Thyroid gland (tissue), 4 donors: ENCODE data around the gene RBM39.

Source experiments
- POLR2A ChIP-seq, 2 donors: fragments of 450-650 bp; IDR thresholded peaks; one replicate each; pipeline ENCODE4 v1.6.1; 2017; ENCODE audit warnings: antibody characterized with exemption in 2 of 2, mild to moderate bottlenecking in 2 of 2, moderate library complexity in 1 of 2
- TF ChIP-seq, protein P1 (sequence below), 6 experiments: fragments of 200-600 bp in 3 of 6; fragments of 450-650 bp in 3 of 6; sonication (generic) in 3 of 6; IDR thresholded peaks; one replicate each; pipeline ENCODE4 v1.5.1; 2016 to 2019; ENCODE audit warnings: antibody characterized with exemption in 6 of 6, mild to moderate bottlenecking in 2 of 6, inconsistent platforms in 1 of 6, moderate library complexity in 1 of 6

GRCh38 chr20:35695245-35695749, 46.8 kb downstream of the RBM39 start:
- TF ChIP-seq, protein P1, sequence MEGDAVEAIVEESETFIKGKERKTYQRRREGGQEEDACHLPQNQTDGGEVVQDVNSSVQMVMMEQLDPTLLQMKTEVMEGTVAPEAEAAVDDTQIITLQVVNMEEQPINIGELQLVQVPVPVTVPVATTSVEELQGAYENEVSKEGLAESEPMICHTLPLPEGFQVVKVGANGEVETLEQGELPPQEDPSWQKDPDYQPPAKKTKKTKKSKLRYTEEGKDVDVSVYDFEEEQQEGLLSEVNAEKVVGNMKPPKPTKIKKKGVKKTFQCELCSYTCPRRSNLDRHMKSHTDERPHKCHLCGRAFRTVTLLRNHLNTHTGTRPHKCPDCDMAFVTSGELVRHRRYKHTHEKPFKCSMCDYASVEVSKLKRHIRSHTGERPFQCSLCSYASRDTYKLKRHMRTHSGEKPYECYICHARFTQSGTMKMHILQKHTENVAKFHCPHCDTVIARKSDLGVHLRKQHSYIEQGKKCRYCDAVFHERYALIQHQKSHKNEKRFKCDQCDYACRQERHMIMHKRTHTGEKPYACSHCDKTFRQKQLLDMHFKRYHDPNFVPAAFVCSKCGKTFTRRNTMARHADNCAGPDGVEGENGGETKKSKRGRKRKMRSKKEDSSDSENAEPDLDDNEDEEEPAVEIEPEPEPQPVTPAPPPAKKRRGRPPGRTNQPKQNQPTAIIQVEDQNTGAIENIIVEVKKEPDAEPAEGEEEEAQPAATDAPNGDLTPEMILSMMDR (IDR thresholded peaks at IDR 0.05): no peak
- no peak for TF ChIP-seq POLR2A (IDR thresholded peaks at IDR 0.05)
